NCI-H748 (cell line): Measurements from ENCODE around the gene GSTA4.
A peak's percentile ranks its signal among the peaks of the same experiment; 100 is the strongest.

ENCODE experiments used
- DNase-seq: peaks from one replicate; lab custom pipeline; 2025; ENCODE audit not compliant: unreplicated experiment; lab: John Stamatoyannopoulos, UW

GSTA4 gene

GRCh38 chr6:52995089-52995912 lies at the start of gene GSTA4:
Gene GSTA4, minus strand, starts transcription at chr6:52995284. Its CDS starts 1,041 bp downstream, at chr6:52994243.
- peak; percentile 99 for DNase-seq

- no peak for DNase-seq
Measured at GRCh38 chr6:53044572-53044971, 49.5 kb upstream of the GSTA4 start.

- DNase-seq = no peak
Measured at GRCh38 chr6:53044071-53044470, 49.0 kb upstream of the GSTA4 start.

- DNase-seq = no peak
Measured at GRCh38 chr6:53043581-53043980, 48.5 kb upstream of the GSTA4 start.

GRCh38 chr6:53042112-53042511 lies 47.0 kb upstream of the GSTA4 start:
- DNase-seq = no peak

- no peak for DNase-seq
Measured at GRCh38 chr6:53041356-53041755, 46.3 kb upstream of the GSTA4 start.

GRCh38 chr6:53038596-53038995 lies 43.5 kb upstream of the GSTA4 start:
- no peak for DNase-seq

GRCh38 chr6:53038141-53038540 lies 43.1 kb upstream of the GSTA4 start:
- DNase-seq = no peak

- DNase-seq = no peak
Measured at GRCh38 chr6:53035549-53036213, 40.6 kb upstream of the GSTA4 start.

- no peak for DNase-seq
Measured at GRCh38 chr6:53033764-53034163, 38.7 kb upstream of the GSTA4 start.

- no peak for DNase-seq
Measured at GRCh38 chr6:53032849-53033248, 37.8 kb upstream of the GSTA4 start.

- no peak for DNase-seq
Measured at GRCh38 chr6:53031281-53031680, 36.2 kb upstream of the GSTA4 start.

GRCh38 chr6:53029761-53030160 lies 34.7 kb upstream of the GSTA4 start:
- DNase-seq = no peak

- DNase-seq = no peak
Measured at GRCh38 chr6:53029257-53029656, 34.2 kb upstream of the GSTA4 start.

GRCh38 chr6:53028467-53028866 lies 33.4 kb upstream of the GSTA4 start:
- DNase-seq = no peak

- no peak for DNase-seq
Measured at GRCh38 chr6:53027131-53027718, 32.1 kb upstream of the GSTA4 start.

GRCh38 chr6:53026526-53026925 lies 31.4 kb upstream of the GSTA4 start:
- DNase-seq = no peak

GRCh38 chr6:53023323-53023722 lies 28.2 kb upstream of the GSTA4 start:
- no peak for DNase-seq

- no peak for DNase-seq
Measured at GRCh38 chr6:53020005-53020744, 25.1 kb upstream of the GSTA4 start.

GRCh38 chr6:53018446-53018845 lies 23.4 kb upstream of the GSTA4 start:
- no peak for DNase-seq

- no peak for DNase-seq
Measured at GRCh38 chr6:53015486-53015885, 20.4 kb upstream of the GSTA4 start.
